ENCODE data around the gene DPF3. TPM values are rescaled to one million over a fixed set of nuclear protein-coding genes. Genes with fewer than 3 reads are reported as not detected.

DPF3 gene
- total and polyA plus RNA-seq, 9 of the 15 experiments (the other 6 are each of a cell fraction or from before 2014, with no cell fraction given): 0.21 to 4.9 (median 1.2) TPM

- TF ChIP-seq TFE3 (CRISPR knock-in tag; IDR thresholded peaks at IDR 0.05) (no peak), SAFB2 (IDR thresholded peaks at IDR 0.05; ENCODE audit: borderline replicate concordance, low read depth, low read length, severe bottlenecking) (no peak), PHF8 (IDR thresholded peaks at IDR 0.05; ENCODE audit: borderline replicate concordance, low read length) (no peak), SMARCC2 (IDR thresholded peaks at IDR 0.05; ENCODE audit: low read depth) (peak; percentile 85), TCF3 (CRISPR knock-in tag; IDR thresholded peaks at IDR 0.05) (peak; percentile 95), ETS1 (conservative IDR thresholded peaks at IDR 0.05; ENCODE audit: control insufficient read depth, low read depth, low read length) (no peak), GATAD2B (IDR thresholded peaks at IDR 0.05; ENCODE audit: borderline replicate concordance) (peak; percentile 61; the same call in 1 of the 2 replicates), ZNF76 (CRISPR knock-in tag; IDR thresholded peaks at IDR 0.05; ENCODE audit: borderline replicate concordance) (no peak), OTX1 (CRISPR knock-in tag; IDR thresholded peaks at IDR 0.05) (no peak), SRSF1 (IDR thresholded peaks at IDR 0.05; ENCODE audit: low read depth, low read length) (no peak), SIX5 (IDR thresholded peaks at IDR 0.05; ENCODE audit: borderline replicate concordance in 1 of 2, insufficient read depth in 1 of 2, low read depth in 1 of 2, low read length in 2 of 2) (no peak), KLF16 (IDR thresholded peaks at IDR 0.05) (peak; percentile 96), HNRNPK (IDR thresholded peaks at IDR 0.05; ENCODE audit: low read depth, low read length, poor library complexity, severe bottlenecking) (no peak), ZNF175 (CRISPR knock-in tag; IDR thresholded peaks at IDR 0.05; ENCODE audit: low read depth) (peak; percentile 94), NFIC (IDR thresholded peaks at IDR 0.05) (peak; percentile 89), ZNF644 (tag; IDR thresholded peaks at IDR 0.05; ENCODE audit: low read depth) (peak; percentile 94), ZNF140 (CRISPR knock-in tag; IDR thresholded peaks at IDR 0.05) (no peak), TOE1 (IDR thresholded peaks at IDR 0.05; ENCODE audit: borderline replicate concordance) (no peak), TOE1 (CRISPR knock-in tag; IDR thresholded peaks at IDR 0.05; ENCODE audit: borderline replicate concordance, low read depth) (no peak), THRB (CRISPR knock-in tag; conservative IDR thresholded peaks at IDR 0.05) (no peak), GABPB2 (CRISPR knock-in tag; conservative IDR thresholded peaks at IDR 0.05) (no peak), JUND (IDR thresholded peaks at IDR 0.05; ENCODE audit: borderline replicate concordance, low read depth, low read length) (0 out of 2 replicates have a peak, but pooled peaks have one; percentile 25), JUND (tag; IDR thresholded peaks at IDR 0.05; ENCODE audit: borderline replicate concordance, low read depth, low read length) (no peak), ZNF253 (CRISPR knock-in tag; conservative IDR thresholded peaks at IDR 0.05) (no peak), ID3 (CRISPR knock-in tag; IDR thresholded peaks at IDR 0.05) (no peak), ID3 (tag; IDR thresholded peaks at IDR 0.05) (peak; percentile 61; the same call in 1 of the 2 replicates)
These were observed 67.9 kb downstream of the DPF3 start (continued) for GRCh38 chr14:72826039-72826438.

Measured in K562 (cell line).